ENCODE measurements around the gene PRF1.

PRF1 gene

DNA sequence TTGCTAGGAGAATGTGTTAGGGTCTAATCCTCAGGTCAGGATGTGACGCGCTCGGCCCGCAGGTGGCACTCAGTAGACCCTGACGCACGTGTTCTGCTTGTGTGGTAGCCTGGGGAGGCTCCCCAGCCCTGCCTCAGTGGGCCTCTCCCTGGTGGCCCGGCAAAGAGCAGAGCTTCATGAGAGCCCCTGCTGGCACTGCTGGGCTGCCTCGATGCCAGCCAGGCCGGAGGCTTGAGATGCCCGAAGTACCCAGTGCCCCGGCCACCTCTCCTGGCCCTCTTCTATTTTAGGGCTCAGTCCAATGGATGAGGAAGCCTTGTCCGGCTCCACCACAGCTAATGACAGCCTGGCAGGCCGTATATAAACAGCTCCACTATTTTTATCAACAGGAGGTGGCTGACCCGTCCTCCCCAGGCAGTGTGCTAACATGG, 42.0 kb downstream of the PRF1 start:
- DNase-seq (ENCODE audit: low read depth) = no peak

DNA sequence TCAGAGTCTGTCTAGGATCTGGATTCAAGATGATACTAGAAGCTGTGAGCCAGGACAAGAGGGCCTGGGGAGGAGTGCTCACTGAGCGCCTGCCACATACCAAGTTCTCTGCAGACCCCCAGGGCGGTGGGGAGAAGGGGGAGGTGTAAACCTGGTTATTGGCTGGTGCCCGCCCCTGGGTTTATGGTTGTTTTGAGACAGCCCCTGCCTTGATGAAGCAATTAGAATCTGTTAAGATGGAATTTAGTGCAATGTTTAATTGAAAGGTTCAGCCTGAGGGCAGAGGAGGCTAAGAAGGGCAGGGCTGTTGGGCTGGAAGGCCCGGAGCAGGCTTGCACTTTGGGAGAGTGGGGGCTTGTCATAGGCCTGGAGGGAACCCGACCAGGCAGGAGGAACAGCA, 42.7 kb downstream of the PRF1 start:
- DNase-seq (ENCODE audit: low read depth) = no peak

GRCh38 chr10:70558871-70559810, 43.4 kb downstream of the PRF1 start:
- peak; percentile 54 for DNase-seq (ENCODE audit: low read depth)

DNA sequence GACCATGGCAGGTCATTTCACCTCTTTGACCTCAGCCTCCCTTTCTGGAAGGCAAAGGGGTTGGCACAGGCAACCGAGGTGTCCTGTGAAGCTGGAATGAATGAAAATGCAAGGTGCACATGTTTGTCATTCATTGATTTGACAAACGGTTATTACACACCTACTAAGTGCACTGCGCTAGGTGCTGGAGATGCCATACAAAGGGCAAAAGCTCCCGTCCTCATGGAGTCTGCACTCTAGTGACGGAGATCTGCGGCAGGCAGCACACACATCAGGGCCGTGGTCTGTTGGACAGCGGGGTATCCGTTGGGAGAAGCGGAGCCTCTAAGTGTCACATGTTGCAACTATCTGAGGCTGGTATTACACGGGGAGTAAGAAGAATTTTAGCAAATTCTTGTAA, 44.2 kb downstream of the PRF1 start:
- no peak for DNase-seq (ENCODE audit: low read depth)

DNA sequence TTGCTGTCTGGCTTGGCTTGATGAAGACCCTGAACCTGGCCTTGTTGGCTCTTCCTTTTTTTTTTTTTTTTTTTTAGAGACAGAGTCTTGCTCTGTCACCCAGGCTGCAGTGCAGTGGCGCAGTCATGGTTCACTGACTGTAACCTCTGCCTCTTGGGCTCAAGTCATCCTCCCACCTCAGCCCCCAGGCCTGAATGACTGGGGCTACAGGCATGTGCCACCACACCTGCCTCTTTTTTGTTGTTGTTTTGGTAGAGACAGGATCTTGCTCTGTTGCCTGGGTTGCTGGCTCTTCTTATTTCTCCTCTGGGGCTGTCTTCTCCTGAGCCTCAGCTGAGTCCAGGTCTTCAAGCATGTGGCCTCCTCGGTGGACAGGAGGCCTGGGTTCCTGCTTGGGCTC, 44.7 kb downstream of the PRF1 start:
- DNase-seq (ENCODE audit: low read depth) = no peak

DNA sequence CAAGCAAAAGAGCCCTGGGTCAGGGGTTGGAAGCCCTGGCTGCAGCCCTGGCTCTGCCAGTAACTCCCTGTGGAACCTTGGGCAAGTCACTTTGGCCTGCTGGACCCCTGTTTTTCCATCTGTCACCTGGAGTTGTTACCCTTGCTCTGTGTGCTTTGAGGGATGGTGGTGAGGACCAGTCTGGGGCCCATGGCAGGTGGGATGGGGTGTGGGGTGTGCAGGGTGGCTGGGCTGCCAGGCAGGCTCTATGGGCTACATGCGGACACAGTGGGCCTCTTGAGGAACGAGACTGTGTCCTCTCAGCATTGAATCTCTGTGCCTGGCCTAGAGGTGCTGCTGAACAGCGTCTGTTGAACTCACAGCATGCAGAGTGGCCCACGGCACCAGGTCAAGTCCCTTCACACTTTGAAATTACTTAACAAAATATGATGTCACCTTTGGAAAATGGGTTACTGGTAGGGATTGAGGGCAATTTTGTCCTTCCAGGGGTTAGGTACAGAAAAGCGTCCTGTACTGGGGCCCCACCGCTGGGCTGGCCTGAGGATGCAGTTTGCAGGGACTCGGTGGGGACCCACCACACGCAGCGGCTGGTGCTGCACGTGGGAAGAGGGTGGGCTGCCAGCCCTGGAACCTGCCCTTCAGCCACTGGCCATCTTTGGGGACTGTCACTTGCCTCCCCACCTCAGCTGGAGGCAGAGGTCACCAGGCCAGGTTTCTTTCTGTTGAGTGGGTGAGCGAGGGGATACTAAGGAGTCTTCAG, 45.3 kb downstream of the PRF1 start:
- DNase-seq (ENCODE audit: low read depth) = no peak

GRCh38 chr10:70555371-70555770, 47.2 kb downstream of the PRF1 start:
- DNase-seq (ENCODE audit: low read depth) = no peak

- DNase-seq (ENCODE audit: low read depth) = no peak
Measured at GRCh38 chr10:70552586-70552985, 50.0 kb downstream of the PRF1 start.

- no peak for DNase-seq (ENCODE audit: low read depth)
Measured at GRCh38 chr10:70551971-70552422, 50.5 kb downstream of the PRF1 start.

GRCh38 chr10:70551466-70551865, 51.1 kb downstream of the PRF1 start:
- no peak for DNase-seq (ENCODE audit: low read depth)

GRCh38 chr10:70550459-70550858, 52.1 kb downstream of the PRF1 start:
- no peak for DNase-seq (ENCODE audit: low read depth)

DNA sequence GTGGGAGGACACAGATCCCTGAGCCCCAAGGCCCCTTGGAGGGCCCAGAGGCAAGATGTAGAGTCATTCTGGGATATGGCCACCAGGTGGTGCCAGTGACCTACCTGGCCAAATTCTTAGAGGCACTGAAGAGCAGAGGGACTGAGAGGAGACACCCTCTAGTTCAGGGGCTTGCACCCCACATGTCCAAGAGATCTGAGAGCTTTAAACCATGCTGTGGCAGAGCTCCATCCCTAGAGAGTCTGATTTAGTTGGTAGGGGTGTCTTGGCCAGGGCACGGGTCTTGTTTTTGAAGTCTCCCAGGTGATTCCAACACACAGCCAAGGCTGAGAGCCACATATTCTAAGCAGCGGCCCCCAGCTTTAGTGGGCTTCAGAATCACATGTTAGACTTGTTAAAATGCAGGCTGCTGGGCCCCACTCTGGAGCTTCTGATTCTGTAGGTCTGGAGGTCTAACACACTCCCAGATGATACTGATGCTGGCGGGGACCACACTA, 52.5 kb downstream of the PRF1 start:
- peak; percentile 63 for DNase-seq (ENCODE audit: low read depth)

DNA sequence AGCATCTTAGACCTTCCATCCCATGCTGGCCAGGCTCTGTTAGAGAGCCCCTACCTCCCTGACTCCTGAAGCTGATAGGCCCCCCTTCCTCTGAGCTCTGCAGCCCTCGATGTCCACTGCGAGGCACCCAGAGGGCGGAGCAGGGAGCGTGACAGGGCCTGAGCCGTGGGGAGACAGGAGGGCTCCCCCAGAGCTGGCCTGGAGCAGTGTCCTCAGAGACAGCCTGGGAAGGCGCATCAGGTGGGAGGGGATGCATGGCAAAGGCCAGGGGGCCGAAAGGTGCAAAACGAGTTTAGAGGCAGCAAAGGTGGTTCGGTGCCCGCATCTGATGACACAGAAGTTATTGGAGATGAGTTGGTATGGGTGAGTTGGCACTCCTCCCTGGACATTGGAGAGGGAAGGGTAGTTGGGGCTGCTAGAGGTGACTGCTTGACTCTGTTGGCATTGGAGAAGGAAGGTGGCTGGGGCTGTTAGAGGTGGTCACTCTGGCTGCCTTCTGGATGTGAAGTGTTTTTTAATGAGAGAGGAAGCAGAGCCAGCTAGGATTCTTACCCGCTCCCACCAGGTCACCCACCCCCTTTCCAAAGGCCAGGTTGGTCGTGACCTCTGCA, 53.1 kb downstream of the PRF1 start:
- no peak for DNase-seq (ENCODE audit: low read depth)

Measured in stimulated activated CD8-positive, alpha-beta memory T cell treated with anti-CD3 and anti-CD28 coated beads, Interleukin-12 subunit alpha, Interleukin-12 subunit beta, amount 100 ng/mL, for 1 hour (primary cell).